DND-41 (cell line): ENCODE results near the gene PRXL2A.

Experiments used
- ATAC-seq: fragments of 200-7000 bp; cut with Tn5 transposase; 3 replicates; pipeline ENCODE4 v1.9.1; 2021; ENCODE audit warnings: low read depth; ENCODE audit not compliant: insufficient read depth
- DNase-seq: peaks from one replicate; pipeline ENCODE4 v3.0.0-alpha.2; 2020
- H2AFZ ChIP-seq: 2 replicates; pipeline ENCODE4 v1.6.0; 2012; ENCODE audit warnings: low read depth, low read length
- H3K27ac ChIP-seq: 2 replicates; pipeline ENCODE4 v1.5.1; 2012; ENCODE audit warnings: low read length, inconsistent platforms
- H3K27me3 ChIP-seq: fragments of 200-600 bp; sonication (generic); 2 replicates; pipeline ENCODE4 v1.6.0; 2012; ENCODE audit warnings: low read length, mild to moderate bottlenecking, inconsistent platforms; ENCODE audit not compliant: insufficient read depth, poor library complexity
- H3K36me3 ChIP-seq: 2 replicates; pipeline ENCODE4 v1.5.1; 2012; ENCODE audit warnings: low read length, inconsistent platforms; ENCODE audit not compliant: insufficient read depth
- H3K4me1 ChIP-seq: 2 replicates; pipeline ENCODE4 v1.5.1; 2012; ENCODE audit warnings: mild to moderate bottlenecking, low read length; ENCODE audit not compliant: insufficient read depth
- H3K4me2 ChIP-seq: 2 replicates; pipeline ENCODE4 v1.6.0; 2012; ENCODE audit warnings: mild to moderate bottlenecking, moderate library complexity, low read length, inconsistent platforms; ENCODE audit not compliant: insufficient read depth
- H3K4me3 ChIP-seq, 2 experiments: fragments of 200-600 bp in 1 of 2; shearing (Covaris generic) in 1 of 2; 2 replicates each; pipeline ENCODE4 v1.5.1; 2012 to 2016; ENCODE audit warnings: inconsistent platforms in 2 of 2, low read length in 2 of 2, mild to moderate bottlenecking in 2 of 2, low read depth in 1 of 2, moderate library complexity in 1 of 2
- H3K79me2 ChIP-seq: 2 replicates; pipeline ENCODE4 v1.6.0; 2012; ENCODE audit warnings: low read length, inconsistent platforms; ENCODE audit not compliant: insufficient read depth
- H3K9ac ChIP-seq: 2 replicates; pipeline ENCODE4 v1.6.0; 2012; ENCODE audit warnings: low read depth, mild to moderate bottlenecking, inconsistent platforms, low read length, moderate library complexity
- H3K9me3 ChIP-seq: 2 replicates; pipeline ENCODE4 v1.5.1; 2012; ENCODE audit warnings: low read length, moderate library complexity, mild to moderate bottlenecking, inconsistent platforms; ENCODE audit not compliant: insufficient read depth, severe bottlenecking
- H4K20me1 ChIP-seq: 2 replicates; pipeline ENCODE4 v1.6.0; 2012; ENCODE audit warnings: low read length; ENCODE audit not compliant: insufficient read depth
- CTCF ChIP-seq: IDR thresholded peaks from 2 replicates; pipeline ENCODE4 v1.5.1; 2012; ENCODE audit warnings: borderline replicate concordance, low read length, moderate library complexity, mild to moderate bottlenecking; ENCODE audit not compliant: poor library complexity, severe bottlenecking; ENCODE audit errors: extremely low read depth
- EZH2 ChIP-seq: IDR thresholded peaks from 3 replicates; pipeline ENCODE4 v1.6.1; 2012; ENCODE audit warnings: borderline replicate concordance, low read depth, mild to moderate bottlenecking, moderate library complexity, low read length, inconsistent platforms; ENCODE audit not compliant: severe bottlenecking

PRXL2A gene

GRCh38 chr10:80463868-80464267, 55.5 kb downstream of the PRXL2A start:
- no peak for TF ChIP-seq EZH2
- no peak for TF ChIP-seq CTCF
- H3K9ac ChIP-seq: no peak overlapping the region
- no peak overlapping the region for H2AFZ ChIP-seq
- peaks cover 29% of the 10 kb centered on the region for H3K4me1 ChIP-seq
- H3K9me3 ChIP-seq: no peaks in the 10 kb centered on the region
- H3K4me2 ChIP-seq: no peak overlapping the region
- H3K27me3 ChIP-seq: no peaks in the 10 kb centered on the region
- ATAC-seq (no peak), DNase-seq (no peak)
- peaks cover 60% of the 10 kb centered on the region for H4K20me1 ChIP-seq
- H3K4me3 ChIP-seq: no peak overlapping the region
- H3K79me2 ChIP-seq: peaks cover 90% of the 10 kb centered on the region
- no peak overlapping the region for H3K27ac ChIP-seq
- H3K36me3 ChIP-seq: no peaks in the 10 kb centered on the region

- Histone ChIP-seq H3K4me3 (no peak overlapping the region), H3K27ac (no peak overlapping the region), H3K9ac (no peak overlapping the region), H3K9me3 (no peaks in the 10 kb centered on the region), H3K27me3 (no peaks in the 10 kb centered on the region), H3K4me2 (no peak overlapping the region), H3K36me3 (no peaks in the 10 kb centered on the region), H4K20me1 (peaks cover 53% of the 10 kb centered on the region), H3K79me2 (peaks cover 84% of the 10 kb centered on the region), H3K4me1 (peaks cover 20% of the 10 kb centered on the region), H2AFZ (no peak overlapping the region)
- DNase-seq (no peak), ATAC-seq (peak; percentile 41; the same call in 2 of the 3 replicates)
- TF ChIP-seq CTCF (no peak), EZH2 (no peak)
These were observed 56.5 kb downstream of the PRXL2A start for GRCh38 chr10:80464557-80465450.

- no peak overlapping the region for H3K27ac ChIP-seq
- H3K9ac ChIP-seq: no peak overlapping the region
- peaks cover 47% of the 10 kb centered on the region for H4K20me1 ChIP-seq
- no peak overlapping the region for H2AFZ ChIP-seq
- H3K4me3 ChIP-seq: no peak overlapping the region
- H3K4me1 ChIP-seq: peaks cover 18% of the 10 kb centered on the region
- DNase-seq: no peak
- H3K27me3 ChIP-seq: no peaks in the 10 kb centered on the region
- H3K9me3 ChIP-seq: no peaks in the 10 kb centered on the region
- peaks cover 78% of the 10 kb centered on the region for H3K79me2 ChIP-seq
- peaks cover 1% of the 10 kb centered on the region; the same call in 1 of the 2 replicates for H3K36me3 ChIP-seq
- TF ChIP-seq CTCF (no peak), EZH2 (no peak)
- H3K4me2 ChIP-seq: no peak overlapping the region
- no peak for ATAC-seq
These were observed 57.1 kb downstream of the PRXL2A start for GRCh38 chr10:80465451-80465835.
